RPMI7951 (cell line): ENCODE results near the gene RPL14. TPM values are rescaled to one million over a fixed set of nuclear protein-coding genes. Genes with fewer than 3 reads are reported as not detected.

Source experiments
- total RNA-seq: library from RNA; depleted of rRNA; stranded (reverse); fragments of >200 nt; shearing (Covaris generic); gene quantifications from 2 replicates; pipeline ENCODE4 v1.2.3, GENCODE V29; 2014; rRNA removed

RPL14 gene
- total RNA-seq, 1 experiment from 2014 or later, result 458 TPM

Other genes starting within 250 kb of the RPL14 start
- 30.6 and 42.2 TPM in 2 replicates for gene EIF1B, start 147.6 kb upstream of the RPL14 start, total RNA-seq
- not detected in 2 replicates for gene ENTPD3, start 70.2 kb upstream of the RPL14 start, total RNA-seq
- gene ZNF619, start 19.8 kb downstream of the RPL14 start, total RNA-seq, result 6.3 and 7.6 TPM in 2 replicates
- gene ZNF620, start 48.7 kb downstream of the RPL14 start, total RNA-seq, result 1.4 and 1.5 TPM in 2 replicates
- 10.8 and 11.0 TPM in 2 replicates for gene ZNF621, start 67.6 kb downstream of the RPL14 start, total RNA-seq